Heart right ventricle (tissue), 16 donors: ENCODE measurements around the gene LGR4. TPM values are rescaled to one million over a fixed set of nuclear protein-coding genes. Genes with fewer than 3 reads are reported as not detected.
A peak's percentile ranks its signal among the peaks of the same experiment; 100 is the strongest.

Experiments
- ATAC-seq, 8 donors: fragments of 200-7000 bp; cut with Tn5 transposase; one replicate each; pipeline ENCODE4 v1.9.1; 2020; ENCODE audit warnings: mild to moderate bottlenecking in 8 of 8, moderate library complexity in 8 of 8, moderate number of reproducible peaks in 1 of 8
- DNase-seq, 2 donors: peaks; one replicate each; pipeline ENCODE4 v3.0.0-alpha.2; 2020
- H3K27ac ChIP-seq, 10 donors: fragments of 200-600 bp; sonication (generic) in 2 of 10; one replicate each; pipeline versions ENCODE4 v1.5.0 to v1.8.0; 2020 to 2022; ENCODE audit warnings: mild to moderate bottlenecking in 3 of 10
- H3K27me3 ChIP-seq, 7 donors: fragments of 200-600 bp; one replicate each; pipeline ENCODE4 v1.8.0; 2021 to 2022; ENCODE audit warnings: mild to moderate bottlenecking in 2 of 7
- H3K36me3 ChIP-seq, 9 donors: fragments of 200-600 bp; sonication (generic) in 1 of 9; one replicate each; pipeline versions ENCODE4 v1.5.0 to v1.8.0; 2020 to 2022; ENCODE audit warnings: mild to moderate bottlenecking in 2 of 9
- H3K4me1 ChIP-seq, 9 donors: fragments of 200-600 bp; sonication (generic) in 1 of 9; one replicate each; pipeline versions ENCODE4 v1.5.0 to v1.8.0; 2020 to 2022; ENCODE audit warnings: mild to moderate bottlenecking in 4 of 9
- H3K4me3 ChIP-seq, 10 donors: fragments of 200-600 bp; sonication (generic) in 2 of 10; one replicate each; pipeline versions ENCODE4 v1.5.0 to v1.8.0; 2020 to 2022; ENCODE audit warnings: mild to moderate bottlenecking in 7 of 10, moderate library complexity in 2 of 10
- H3K9me3 ChIP-seq, 11 donors: fragments of 200-600 bp in 10 of 11; sonication (generic) in 2 of 11; one replicate each; pipeline versions ENCODE4 v1.5.0 to v1.8.0; 2013 to 2022; ENCODE audit warnings: mild to moderate bottlenecking in 2 of 11, control low read depth in 1 of 11, moderate library complexity in 1 of 11
- CTCF ChIP-seq, 9 donors: fragments of 200-600 bp; sonication (generic) in 2 of 9; IDR thresholded peaks; one replicate each; pipeline versions ENCODE4 v1.5.0 to v1.8.0; 2021 to 2022; ENCODE audit warnings: antibody characterized with exemption in 9 of 9, mild to moderate bottlenecking in 5 of 9, moderate library complexity in 1 of 9
- WGBS, 2 donors: extraction: QIAGEN DNeasy Blood & Tissue Kit; methylation state at CpG; one replicate each; pipeline ENCODE4 v1.1.7; 2013; ENCODE audit warnings: inconsistent platforms in 1 of 2; 5-methylcytosine and 5-hydroxymethylcytosine counted together
- intact Hi-C, 10 donors: fragments of 100-400 bp; cut with DNase I; formaldehyde crosslinking; loops; one replicate each; pipeline versions ENCODE4 v1.11.1 to v1.14.2; 2022
- polyA plus RNA-seq, 2 donors: library from polyadenylated mRNA; stranded (reverse); fragments of 200-250 nt; gene quantifications; one replicate each; pipeline ENCODE4 v1.2.3, GENCODE V29; 2013
- total RNA-seq, 10 donors: library from RNA; stranded (reverse); fragmentation: NEBNext Ultra II Directional in 3 of 10; extraction: Animal tissue kit (Norgen Biotek cat#: 25700) in 3 of 10; gene quantifications; one replicate each; pipeline versions ENCODE4 v1.2.1 to v1.2.4, GENCODE V29; 2021 to 2023
- donor health status: Arrhythmogenic right ventricular cardiomyopathy.
- donor health status: ischemic (EF 13 %, LVEDD 7.1; RV severe dilation, severe dysfunction).
- donor health status: healthy with polysubstance abuse.
- donor health status: DM: no; HTN: yes; CAD: no.
- donor health status: DM: no; HTN: no; CAD: no.
- donor health status: ischemic (EF 25% LVEDD 6.9; RV normal size, moderate dysfunction).
- donor health status: ischemic (EF 25% LVEDD 5.7; RV mildly dilated, moderate dysfunction).
- donor health status: healthy.
- donor health status: DM: yes; HTN: yes; CAD: no.
- donor health status: Ischemic cardiomyopathy.
- donor health status: ischemic (EF 35%, LVEDD 5.7; RV mildly dilated, moderate dysfunction).
- donor health status: nonischemic (EF 11% LVEDD 7.7; RV severe dilation, severe dysfunction).
- donor health status: DM: yes; HTN: yes; CAD: no.
- donor health status: PGD.
- donor health status: ischemic (EF 29% LVEDD 5.4; RV normal size, mild dysfunction).
- donor health status: nonischemic (EF 23%, LVEDD 6.1; RV moderate dilation, normal function).

LGR4 gene
- total and polyA plus RNA-seq, 12 donors = 6.0 to 41.0 (median 21.7) TPM

DNA sequence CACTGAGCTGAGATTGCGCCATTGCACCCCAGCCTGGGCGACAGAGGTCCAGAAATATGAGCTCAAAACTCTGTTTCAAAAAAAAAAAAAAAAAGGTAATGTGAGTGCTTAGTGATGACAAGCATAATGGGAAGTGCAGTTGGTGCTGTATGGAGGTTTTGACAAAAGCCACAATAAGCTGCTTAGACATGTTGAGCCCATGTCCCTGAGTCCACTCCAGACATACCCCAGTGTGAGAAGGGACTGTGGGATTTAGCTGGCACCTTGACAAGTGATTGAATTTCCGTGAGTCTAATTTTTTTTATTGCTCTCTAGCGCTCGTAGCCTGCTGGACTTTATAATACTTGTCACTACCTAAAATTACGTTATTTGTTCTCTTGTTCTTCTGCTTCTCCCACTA, 15.1 kb upstream of the LGR4 start:
- Histone ChIP-seq H3K4me3 (no peak overlapping the region), H3K27me3 (no peaks in the 10 kb centered on the region), H3K27ac (no peak overlapping the region), H3K4me1 (no peaks in the 10 kb centered on the region), H3K36me3 (peaks cover 0 to 37% (median 8%) of the 10 kb centered on the region in 9 donors), H3K9me3 (no peaks in the 10 kb centered on the region)
- TF ChIP-seq CTCF (IDR thresholded peaks at IDR 0.05) = no peak
- WGBS, 2 donors = 59 to 63% methylated on average over 6 of the region's 6 CpGs
- ATAC-seq (no peak), DNase-seq (no peak)
- intact Hi-C loops = loop anchor here in 9 of 10 donors (2.0 to 10.0 kb wide), 8 partner anchors 123 to 733 kb away; partner anchors contain the start of gene CCDC34 (in 2 of the 9)

DNA sequence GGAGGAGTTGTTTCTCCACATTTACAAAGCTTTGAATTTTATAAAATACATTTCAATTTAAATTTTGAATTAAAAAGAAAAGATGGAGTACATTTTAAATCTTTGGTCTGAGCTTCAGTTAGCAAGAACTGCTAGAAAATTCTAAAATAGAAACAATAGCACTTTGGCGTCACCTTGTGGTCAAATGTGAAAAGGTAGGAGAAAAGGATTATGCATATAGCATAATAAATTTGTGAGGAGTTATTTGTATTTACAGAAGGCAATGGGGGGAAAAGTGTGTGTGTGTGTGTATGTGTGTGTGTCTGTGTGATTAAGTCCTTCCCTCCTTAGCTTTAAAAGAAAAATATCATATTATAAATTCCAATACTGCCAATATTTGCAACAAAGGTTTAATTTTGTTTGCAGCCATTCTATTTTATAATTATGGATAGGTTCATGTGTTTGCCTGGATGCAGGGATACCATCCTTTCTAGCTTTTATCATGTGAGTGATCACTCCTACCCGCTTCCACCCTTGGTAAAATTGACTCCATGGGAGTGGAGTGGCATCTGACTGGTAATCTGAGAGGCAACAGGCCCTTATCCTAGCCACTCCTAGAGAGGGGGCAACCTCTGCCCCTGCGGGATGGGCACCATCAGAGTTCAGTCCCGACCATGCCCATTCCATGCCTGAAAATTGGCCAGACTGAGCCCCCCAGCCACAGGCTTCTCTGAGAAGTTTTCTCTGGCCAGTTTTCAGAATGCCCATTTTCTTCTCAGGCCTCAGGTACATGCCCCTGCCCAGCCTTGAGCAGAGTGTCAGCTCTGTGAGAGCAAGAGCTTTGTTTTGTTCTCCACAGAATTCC, 13.6 kb upstream of the LGR4 start:
- intact Hi-C loops = loop anchor here (1.0 to 10.0 kb wide), 9 partner anchors 121 to 731 kb away; partner anchors contain the start of gene CCDC34 (in 2 of the 10)
- H3K4me1 ChIP-seq = no peaks in the 10 kb centered on the region
- no peaks in the 10 kb centered on the region for H3K27me3 ChIP-seq
- ATAC-seq (peak in 7 of 8 donors; percentile 31 to 59 (median 49)), DNase-seq (peak in 1 of 2 donors; percentile 45)
- peak; percentile 76 to 94 (median 89) for TF ChIP-seq CTCF (IDR thresholded peaks at IDR 0.05)
- no peak overlapping the region for H3K4me3 ChIP-seq
- no peak overlapping the region for H3K27ac ChIP-seq
- H3K36me3 ChIP-seq = peaks cover 0 to 21% (median 6%) of the 10 kb centered on the region in 9 donors
- 41 to 46% methylated on average over 4 of the region's 4 CpGs for WGBS, 2 donors
- H3K9me3 ChIP-seq = no peaks in the 10 kb centered on the region

DNA sequence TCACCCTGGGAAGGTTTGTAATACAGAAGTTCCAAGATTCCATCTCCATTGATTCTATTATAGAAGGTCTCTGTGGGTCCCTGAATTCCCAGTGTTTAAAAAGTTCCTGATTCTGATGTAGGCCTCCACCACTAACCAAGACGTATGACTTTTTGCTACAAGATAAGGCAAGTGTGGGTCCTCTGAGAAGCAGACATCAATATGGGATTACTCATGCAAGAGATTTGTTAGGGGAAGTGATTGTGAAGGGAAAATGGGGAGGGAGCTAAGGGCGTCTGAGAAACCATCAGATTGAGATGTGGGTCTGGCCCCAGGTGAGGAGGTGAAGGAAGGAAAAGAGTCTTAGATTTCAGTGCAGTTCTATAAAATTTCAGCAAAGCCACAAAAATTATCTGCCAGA, 10.2 kb upstream of the LGR4 start:
- H3K9me3 ChIP-seq = no peaks in the 10 kb centered on the region
- H3K4me1 ChIP-seq = no peaks in the 10 kb centered on the region
- H3K27ac ChIP-seq = no peak overlapping the region
- H3K4me3 ChIP-seq = no peak overlapping the region
- no peak for TF ChIP-seq CTCF (IDR thresholded peaks at IDR 0.05)
- DNase-seq = no peak
- ATAC-seq = no peak
- no peaks in the 10 kb centered on the region for H3K36me3 ChIP-seq
- WGBS, 2 donors = 90 to 91% methylated on average over 2 of the region's 2 CpGs
- intact Hi-C loops = loop anchor here in 5 of 10 donors (1.0 to 10.0 kb wide), 5 partner anchors 118 to 728 kb away; partner anchors contain the start of gene CCDC34 (in 1 of the 5)
- H3K27me3 ChIP-seq = no peaks in the 10 kb centered on the region

DNA sequence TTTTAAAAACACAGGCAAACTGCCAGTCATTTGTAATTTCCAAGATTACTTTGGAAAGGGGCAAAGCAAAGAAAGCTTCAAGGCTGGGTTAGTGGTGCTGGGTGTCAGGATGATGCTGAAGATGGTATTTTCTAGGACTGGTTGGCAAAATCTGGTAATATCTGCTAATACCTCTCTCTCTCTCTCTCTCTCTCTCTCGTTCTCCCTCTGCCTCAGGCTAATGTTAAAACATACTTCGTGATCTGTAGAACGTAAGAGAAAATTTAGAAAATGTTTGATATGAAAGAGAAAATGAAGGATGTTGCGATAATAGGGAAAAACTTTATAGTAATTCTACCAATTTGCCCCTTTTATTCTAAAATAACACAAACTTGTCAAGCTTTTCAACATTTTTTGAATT, 9.4 kb upstream of the LGR4 start:
- DNase-seq = no peak
- Histone ChIP-seq H3K9me3 (no peaks in the 10 kb centered on the region), H3K4me1 (no peaks in the 10 kb centered on the region), H3K4me3 (no peak overlapping the region), H3K36me3 (no peaks in the 10 kb centered on the region), H3K27ac (no peak overlapping the region), H3K27me3 (no peaks in the 10 kb centered on the region)
- intact Hi-C loops = loop anchor here in 5 of 10 donors (5.0 to 10.0 kb wide), 4 partner anchors 117 to 727 kb away; partner anchors contain the start of gene CCDC34 (in 1 of the 5)
- no peak for TF ChIP-seq CTCF (IDR thresholded peaks at IDR 0.05)
- WGBS, 2 donors = 89 to 90% methylated on average over 4 of the region's 4 CpGs
- ATAC-seq = no peak
